Activated naive CD8-positive, alpha-beta T cell (primary cell): ENCODE data around the gene PLCG1.
A peak's percentile ranks its signal among the peaks of the same experiment; 100 is the strongest.

Source experiments
- H3K27ac Mint-ChIP-seq: one replicate; pipeline ENCODE4 v1.8.0; 2021; ENCODE audit warnings: mixed read lengths
- H3K27me3 Mint-ChIP-seq: one replicate; pipeline ENCODE4 v1.8.0; 2021; ENCODE audit warnings: mixed read lengths
- H3K36me3 Mint-ChIP-seq: one replicate; pipeline ENCODE4 v1.8.0; 2021; ENCODE audit warnings: mixed read lengths
- H3K4me1 Mint-ChIP-seq: one replicate; pipeline ENCODE4 v1.8.0; 2021; ENCODE audit warnings: low read depth, mixed read lengths
- H3K4me3 Mint-ChIP-seq: one replicate; pipeline ENCODE4 v1.8.0; 2021; ENCODE audit warnings: mild to moderate bottlenecking, mixed read lengths
- H3K9me3 Mint-ChIP-seq: one replicate; pipeline ENCODE4 v1.8.0; 2021; ENCODE audit warnings: low read depth, mixed read lengths

PLCG1 gene

GRCh38 chr20:41173791-41174341 is 36.5 kb downstream of the PLCG1 start:
- Mint-ChIP-seq H3K4me3 (no peak overlapping the region), H3K9me3 (no peaks in the 10 kb centered on the region), H3K27me3 (no peaks in the 10 kb centered on the region), H3K36me3 (no peaks in the 10 kb centered on the region), H3K4me1 (peaks cover 39% of the 10 kb centered on the region), H3K27ac (peak overlapping the region; percentile 80)

- Mint-ChIP-seq H3K4me1 (peaks cover 38% of the 10 kb centered on the region), H3K27ac (peak overlapping the region; percentile 79), H3K27me3 (no peaks in the 10 kb centered on the region), H3K4me3 (no peak overlapping the region), H3K9me3 (no peaks in the 10 kb centered on the region), H3K36me3 (no peaks in the 10 kb centered on the region)
Measured at GRCh38 chr20:41174373-41174772, 37.0 kb downstream of the PLCG1 start.

- Mint-ChIP-seq H3K27ac (peak overlapping the region; percentile 79), H3K9me3 (no peaks in the 10 kb centered on the region), H3K36me3 (no peaks in the 10 kb centered on the region), H3K4me3 (no peak overlapping the region), H3K4me1 (peaks cover 39% of the 10 kb centered on the region), H3K27me3 (no peaks in the 10 kb centered on the region)
Measured at GRCh38 chr20:41174782-41175181, 37.4 kb downstream of the PLCG1 start.

GRCh38 chr20:41175201-41175651 is 37.9 kb downstream of the PLCG1 start:
- H3K36me3 Mint-ChIP-seq: no peaks in the 10 kb centered on the region
- H3K27me3 Mint-ChIP-seq: no peaks in the 10 kb centered on the region
- H3K27ac Mint-ChIP-seq: peak overlapping the region; percentile 79
- no peak overlapping the region for H3K4me3 Mint-ChIP-seq
- no peaks in the 10 kb centered on the region for H3K9me3 Mint-ChIP-seq
- peaks cover 39% of the 10 kb centered on the region for H3K4me1 Mint-ChIP-seq

GRCh38 chr20:41175727-41176330 is 38.5 kb downstream of the PLCG1 start:
- Mint-ChIP-seq H3K9me3 (no peaks in the 10 kb centered on the region), H3K4me1 (peaks cover 34% of the 10 kb centered on the region), H3K27me3 (no peaks in the 10 kb centered on the region), H3K36me3 (no peaks in the 10 kb centered on the region), H3K27ac (peak overlapping the region; percentile 55), H3K4me3 (no peak overlapping the region)

GRCh38 chr20:41176711-41177552 is 39.6 kb downstream of the PLCG1 start:
- Mint-ChIP-seq H3K4me1 (peaks cover 30% of the 10 kb centered on the region), H3K27ac (peak overlapping the region; percentile 55), H3K36me3 (peaks cover 3% of the 10 kb centered on the region), H3K27me3 (no peaks in the 10 kb centered on the region), H3K9me3 (no peaks in the 10 kb centered on the region), H3K4me3 (no peak overlapping the region)

GRCh38 chr20:41177636-41178035 is 40.3 kb downstream of the PLCG1 start:
- Mint-ChIP-seq H3K9me3 (no peaks in the 10 kb centered on the region), H3K36me3 (peaks cover 4% of the 10 kb centered on the region), H3K4me3 (no peak overlapping the region), H3K4me1 (peaks cover 33% of the 10 kb centered on the region), H3K27ac (peak overlapping the region; percentile 81), H3K27me3 (no peaks in the 10 kb centered on the region)

- H3K9me3 Mint-ChIP-seq: no peaks in the 10 kb centered on the region
- H3K4me3 Mint-ChIP-seq: no peak overlapping the region
- H3K36me3 Mint-ChIP-seq: peaks cover 4% of the 10 kb centered on the region
- peaks cover 28% of the 10 kb centered on the region for H3K4me1 Mint-ChIP-seq
- no peaks in the 10 kb centered on the region for H3K27me3 Mint-ChIP-seq
- H3K27ac Mint-ChIP-seq: peak overlapping the region; percentile 81
Measured at GRCh38 chr20:41178495-41178894, 41.2 kb downstream of the PLCG1 start.

- Mint-ChIP-seq H3K27me3 (no peaks in the 10 kb centered on the region), H3K4me1 (peaks cover 27% of the 10 kb centered on the region), H3K9me3 (no peaks in the 10 kb centered on the region), H3K36me3 (peaks cover 4% of the 10 kb centered on the region), H3K4me3 (no peak overlapping the region), H3K27ac (peak overlapping the region; percentile 51)
Measured at GRCh38 chr20:41178904-41179432, 41.6 kb downstream of the PLCG1 start.

- H3K27ac Mint-ChIP-seq: peak overlapping the region; percentile 75
- no peaks in the 10 kb centered on the region for H3K27me3 Mint-ChIP-seq
- H3K36me3 Mint-ChIP-seq: peaks cover 4% of the 10 kb centered on the region
- no peaks in the 10 kb centered on the region for H3K9me3 Mint-ChIP-seq
- no peak overlapping the region for H3K4me3 Mint-ChIP-seq
- H3K4me1 Mint-ChIP-seq: peaks cover 23% of the 10 kb centered on the region
Measured at GRCh38 chr20:41179961-41180360, 42.6 kb downstream of the PLCG1 start.

- no peaks in the 10 kb centered on the region for H3K27me3 Mint-ChIP-seq
- no peak overlapping the region for H3K4me3 Mint-ChIP-seq
- H3K9me3 Mint-ChIP-seq: no peaks in the 10 kb centered on the region
- H3K36me3 Mint-ChIP-seq: peaks cover 4% of the 10 kb centered on the region
- peaks cover 21% of the 10 kb centered on the region for H3K4me1 Mint-ChIP-seq
- peak overlapping the region; percentile 64 for H3K27ac Mint-ChIP-seq
Measured at GRCh38 chr20:41180599-41181333, 43.4 kb downstream of the PLCG1 start.

GRCh38 chr20:41181567-41181966 is 44.2 kb downstream of the PLCG1 start:
- peak overlapping the region; percentile 64 for H3K27ac Mint-ChIP-seq
- peaks cover 18% of the 10 kb centered on the region for H3K4me1 Mint-ChIP-seq
- no peaks in the 10 kb centered on the region for H3K27me3 Mint-ChIP-seq
- H3K36me3 Mint-ChIP-seq: peaks cover 4% of the 10 kb centered on the region
- H3K4me3 Mint-ChIP-seq: no peak overlapping the region
- no peaks in the 10 kb centered on the region for H3K9me3 Mint-ChIP-seq

- no peaks in the 10 kb centered on the region for H3K27me3 Mint-ChIP-seq
- peak overlapping the region; percentile 64 for H3K27ac Mint-ChIP-seq
- peaks cover 4% of the 10 kb centered on the region for H3K36me3 Mint-ChIP-seq
- no peaks in the 10 kb centered on the region for H3K9me3 Mint-ChIP-seq
- peaks cover 18% of the 10 kb centered on the region for H3K4me1 Mint-ChIP-seq
- H3K4me3 Mint-ChIP-seq: no peak overlapping the region
Measured at GRCh38 chr20:41182296-41183212, 45.2 kb downstream of the PLCG1 start.

- Mint-ChIP-seq H3K4me3 (no peak overlapping the region), H3K9me3 (no peaks in the 10 kb centered on the region), H3K27me3 (no peaks in the 10 kb centered on the region), H3K4me1 (peaks cover 15% of the 10 kb centered on the region), H3K36me3 (peaks cover 4% of the 10 kb centered on the region), H3K27ac (no peak overlapping the region)
Measured at GRCh38 chr20:41183391-41183790, 46.0 kb downstream of the PLCG1 start.
